Mucosa of rectum (tissue), 2 donors: ENCODE measurements around the gene LUZP2.
"Not testable (repeated sequence)": the region's sequence is repeated elsewhere in the genome, so short reads cannot be mapped to it uniquely, and the experiment has no call there.

Experiments used
- H3K27ac ChIP-seq, 2 donors: one replicate each; pipeline ENCODE4 v1.7.0; 2013; ENCODE audit warnings: inconsistent platforms in 2 of 2, low read depth in 2 of 2, low read length in 2 of 2
- H3K27me3 ChIP-seq, 2 donors: one replicate each; pipeline ENCODE4 v1.7.0; 2013; ENCODE audit warnings: low read length in 2 of 2; ENCODE audit not compliant: control insufficient read depth in 2 of 2, insufficient read depth in 2 of 2
- H3K36me3 ChIP-seq, 2 donors: one replicate each; pipeline ENCODE4 v1.7.0; 2013; ENCODE audit warnings: low read length in 2 of 2; ENCODE audit not compliant: control insufficient read depth in 2 of 2, insufficient read depth in 2 of 2
- H3K4me1 ChIP-seq, 2 donors: one replicate each; pipeline ENCODE4 v1.7.0; 2013; ENCODE audit warnings: low read length in 2 of 2, mild to moderate bottlenecking in 1 of 2; ENCODE audit not compliant: control insufficient read depth in 2 of 2, insufficient read depth in 2 of 2
- H3K4me3 ChIP-seq, 2 donors: one replicate each; pipeline ENCODE4 v1.7.0; 2013; ENCODE audit warnings: low read length in 2 of 2
- H3K9ac ChIP-seq, 2 donors: one replicate each; pipeline ENCODE4 v1.7.0; 2013; ENCODE audit warnings: low read length in 2 of 2, low read depth in 1 of 2, mild to moderate bottlenecking in 1 of 2
- H3K9me3 ChIP-seq, 2 donors: one replicate each; pipeline ENCODE4 v1.7.0; 2013; ENCODE audit warnings: low read length in 2 of 2; ENCODE audit not compliant: control insufficient read depth in 2 of 2
- donor health status: healthy.
- donor health status: Normal muscosa, but diverticular disease.

Gene LUZP2

DNA sequence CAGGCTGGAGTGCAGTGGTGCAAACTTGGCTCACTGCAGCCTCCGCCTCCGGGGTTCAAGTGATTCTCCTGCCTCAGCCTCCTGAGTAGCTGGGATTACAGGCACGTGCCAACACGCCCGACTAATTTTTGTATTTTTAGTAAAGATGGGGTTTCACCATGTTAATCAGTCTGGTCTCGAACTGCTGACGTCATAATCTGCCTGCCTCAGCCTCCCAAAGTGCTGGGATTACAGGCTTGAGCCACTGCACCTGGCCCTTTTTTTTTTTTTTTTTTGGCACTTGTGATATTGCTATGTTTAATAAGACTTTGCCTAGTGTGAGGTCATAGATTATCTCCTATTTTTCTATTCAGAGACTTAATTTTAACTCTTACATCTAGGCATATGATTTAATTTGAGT, 497.1 kb downstream of the LUZP2 start:
- not testable (repeated sequence) for H3K27me3 ChIP-seq, H3K27ac ChIP-seq, H3K4me1 ChIP-seq, H3K36me3 ChIP-seq, H3K9me3 ChIP-seq, H3K9ac ChIP-seq, H3K4me3 ChIP-seq

DNA sequence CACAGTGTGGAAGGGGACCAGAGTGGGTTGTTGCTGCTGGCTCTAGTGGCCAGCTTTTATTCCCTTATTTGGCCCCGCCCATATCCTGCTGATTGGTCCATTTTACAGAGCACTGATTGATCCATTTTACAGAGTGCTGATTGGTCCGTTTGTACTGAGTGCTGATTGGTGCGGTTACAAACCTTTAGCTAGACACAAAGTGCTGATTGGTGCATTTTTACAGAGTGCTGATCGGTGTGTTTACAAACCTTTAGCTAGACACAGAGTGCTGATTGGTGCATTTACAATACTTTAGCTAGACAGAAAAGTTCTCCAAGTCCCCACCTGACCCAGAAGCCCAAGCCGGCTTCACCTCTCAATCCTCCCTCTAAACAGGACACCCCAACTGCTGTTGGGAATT, 503.1 kb downstream of the LUZP2 start:
- H3K27me3 ChIP-seq, H3K27ac ChIP-seq, H3K9ac ChIP-seq, H3K9me3 ChIP-seq, H3K4me3 ChIP-seq, H3K36me3 ChIP-seq, H3K4me1 ChIP-seq: not testable (repeated sequence)

DNA sequence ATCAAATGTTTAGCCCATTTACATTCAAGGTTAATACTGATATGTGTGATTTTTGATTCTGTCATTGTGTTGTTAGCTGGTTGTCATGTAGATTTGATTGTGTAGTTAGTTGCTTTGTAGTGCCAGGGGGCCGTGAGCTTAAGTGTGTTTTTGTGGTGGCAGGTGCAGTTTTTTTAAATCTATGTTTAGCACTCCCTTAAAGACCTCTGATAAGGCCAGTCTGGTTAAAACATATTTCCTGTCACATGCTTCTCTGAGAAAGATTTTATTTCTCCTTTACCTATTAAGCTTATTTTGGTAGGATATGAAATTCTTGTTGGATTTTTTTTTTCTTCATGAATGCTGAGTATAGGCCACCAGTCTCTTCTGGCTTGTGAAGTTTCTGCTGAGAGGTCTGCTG, 540.6 kb downstream of the LUZP2 start:
- Histone ChIP-seq H3K4me1 (no peaks in the 10 kb centered on the region), H3K9me3 (no peaks in the 10 kb centered on the region), H3K27me3 (no peaks in the 10 kb centered on the region), H3K4me3 (no peak overlapping the region), H3K27ac (no peak overlapping the region), H3K36me3 (no peaks in the 10 kb centered on the region), H3K9ac (no peak overlapping the region)

DNA sequence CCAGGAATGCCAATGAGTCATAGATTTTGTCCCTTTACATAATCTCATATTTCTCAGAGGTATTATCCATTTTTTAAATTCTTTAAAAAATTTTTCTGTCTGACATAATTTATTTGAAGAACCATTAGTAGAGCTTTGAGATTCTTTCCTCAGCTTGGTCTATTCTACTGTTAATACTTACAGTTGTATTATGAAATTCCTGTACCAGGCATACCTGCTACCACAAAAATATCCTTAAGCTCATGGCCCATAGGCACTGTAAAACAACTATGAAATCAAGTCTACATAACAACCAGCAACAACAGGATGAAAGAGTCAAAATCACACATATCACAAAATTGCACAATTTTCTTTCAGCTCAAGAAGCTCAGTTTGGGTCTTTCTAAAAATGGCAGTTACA, 541.3 kb downstream of the LUZP2 start:
- H3K4me3 ChIP-seq: no peak overlapping the region
- H3K36me3 ChIP-seq: no peaks in the 10 kb centered on the region
- H3K9me3 ChIP-seq: no peaks in the 10 kb centered on the region
- H3K27me3 ChIP-seq: no peaks in the 10 kb centered on the region
- no peak overlapping the region for H3K9ac ChIP-seq
- no peaks in the 10 kb centered on the region for H3K4me1 ChIP-seq
- no peak overlapping the region for H3K27ac ChIP-seq

DNA sequence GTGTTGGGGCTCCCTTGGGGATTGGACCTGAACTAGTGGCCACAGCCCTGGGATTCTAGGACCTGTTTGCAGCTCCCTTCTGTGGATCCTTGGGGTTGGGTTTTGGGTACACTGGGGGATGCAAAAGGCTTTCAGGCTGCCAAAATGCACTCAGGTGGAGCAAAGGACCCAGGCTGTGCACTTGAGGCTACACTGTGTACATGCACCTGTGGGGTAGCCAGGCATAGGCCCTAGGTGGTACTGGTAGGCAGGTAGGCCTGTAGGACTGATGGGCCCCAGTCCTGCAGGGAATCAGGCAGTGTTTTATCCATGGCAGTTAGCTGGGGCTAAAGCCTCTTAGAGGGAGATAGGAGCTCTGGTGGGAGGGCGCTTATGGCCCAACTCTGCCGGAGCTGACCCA, 542.3 kb downstream of the LUZP2 start:
- H3K27ac ChIP-seq: no peak overlapping the region
- H3K4me3 ChIP-seq: no peak overlapping the region
- H3K27me3 ChIP-seq: no peaks in the 10 kb centered on the region
- H3K4me1 ChIP-seq: no peaks in the 10 kb centered on the region
- no peak overlapping the region for H3K9ac ChIP-seq
- no peaks in the 10 kb centered on the region for H3K36me3 ChIP-seq
- H3K9me3 ChIP-seq: no peaks in the 10 kb centered on the region

DNA sequence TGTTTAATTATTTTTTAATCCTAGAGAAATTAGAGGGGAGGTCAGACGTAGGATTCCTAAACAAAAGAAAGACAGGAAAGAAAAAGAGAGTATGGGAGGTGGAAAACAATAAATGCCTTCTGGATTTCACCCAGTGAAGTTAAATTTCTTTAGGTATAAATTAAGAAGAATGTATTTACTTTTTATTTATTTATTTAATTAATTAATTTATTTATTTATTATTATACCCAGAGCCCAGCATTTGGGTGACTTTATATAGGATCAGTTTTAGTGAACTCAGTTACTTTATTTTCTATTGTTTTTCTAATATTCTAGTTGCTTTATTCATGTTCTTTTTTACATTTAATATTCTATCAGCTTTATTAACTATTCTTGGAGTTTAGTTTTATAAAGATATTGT, 551.8 kb downstream of the LUZP2 start:
- H3K27ac ChIP-seq: no peak overlapping the region
- no peak overlapping the region for H3K9ac ChIP-seq
- no peaks in the 10 kb centered on the region for H3K4me1 ChIP-seq
- H3K9me3 ChIP-seq: no peaks in the 10 kb centered on the region
- no peaks in the 10 kb centered on the region for H3K27me3 ChIP-seq
- no peaks in the 10 kb centered on the region for H3K36me3 ChIP-seq
- H3K4me3 ChIP-seq: no peak overlapping the region

DNA sequence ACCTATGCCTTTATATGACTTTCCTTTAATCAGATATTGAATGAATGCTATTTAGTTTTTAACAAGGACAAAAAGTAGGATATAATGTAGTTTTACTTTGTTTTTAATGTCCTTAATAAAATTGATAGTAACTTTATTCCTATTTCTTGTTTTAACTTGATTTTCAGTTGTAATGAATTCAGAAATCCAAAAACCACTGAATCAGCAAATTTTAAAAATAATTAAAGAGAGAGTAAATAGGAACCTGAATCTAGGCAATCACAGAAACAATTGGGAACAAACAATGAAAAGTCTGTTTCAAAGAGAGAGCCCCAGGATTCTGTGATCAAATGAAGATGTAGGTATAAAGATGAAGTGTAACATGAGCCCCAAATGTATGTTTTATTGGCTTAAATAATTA, 556.0 kb downstream of the LUZP2 start:
- no peak overlapping the region for H3K4me3 ChIP-seq

DNA sequence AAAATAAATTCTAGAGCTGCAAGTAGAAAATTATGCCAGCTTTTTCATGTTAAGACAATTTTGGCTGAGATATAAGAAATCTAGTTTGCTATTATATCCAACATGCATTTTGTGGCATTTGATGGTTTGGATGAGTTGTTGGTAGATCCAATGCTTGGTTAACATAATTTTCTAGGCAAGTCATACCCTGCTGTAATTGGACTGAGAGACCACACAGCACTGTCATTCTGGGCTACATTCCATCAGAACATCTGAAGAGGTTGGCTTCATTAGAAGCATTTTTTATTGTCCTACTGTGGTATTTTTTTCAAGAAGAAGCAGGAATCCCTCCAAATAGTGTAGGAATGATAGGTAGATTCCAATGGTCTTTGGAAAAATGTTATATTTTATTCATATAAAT, 561.0 kb downstream of the LUZP2 start:
- no peak overlapping the region for H3K4me3 ChIP-seq
- no peaks in the 10 kb centered on the region for H3K36me3 ChIP-seq
- no peak overlapping the region for H3K27ac ChIP-seq
- H3K9me3 ChIP-seq: no peaks in the 10 kb centered on the region
- no peaks in the 10 kb centered on the region for H3K27me3 ChIP-seq
- H3K4me1 ChIP-seq: no peaks in the 10 kb centered on the region
- H3K9ac ChIP-seq: no peak overlapping the region

More for the DNA sequence above, 556.0 kb downstream of the LUZP2 start:
- Histone ChIP-seq H3K27me3 (no peaks in the 10 kb centered on the region), H3K9ac (no peak overlapping the region), H3K36me3 (no peaks in the 10 kb centered on the region), H3K9me3 (no peaks in the 10 kb centered on the region), H3K4me1 (no peaks in the 10 kb centered on the region), H3K27ac (no peak overlapping the region)

DNA sequence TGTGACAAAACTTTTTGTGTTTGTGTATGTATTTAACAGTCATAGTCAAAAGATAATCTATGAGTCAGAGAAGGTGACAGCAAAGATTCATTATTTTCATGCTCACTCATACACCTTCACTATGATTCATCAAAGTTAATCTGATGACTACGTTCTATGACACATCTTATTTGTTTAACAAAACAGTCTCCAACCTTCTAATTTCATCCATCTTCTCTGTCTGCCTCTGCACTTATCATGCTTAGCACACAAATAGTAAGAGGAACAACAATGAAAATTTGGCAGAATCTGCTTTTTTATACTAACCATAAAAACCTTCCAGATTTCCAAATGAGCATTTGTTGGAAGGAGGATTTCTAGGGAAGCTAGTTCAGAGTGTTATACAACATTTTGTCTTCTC, 568.9 kb downstream of the LUZP2 start:
- no peak overlapping the region for H3K27ac ChIP-seq
- no peaks in the 10 kb centered on the region for H3K9me3 ChIP-seq
- H3K4me3 ChIP-seq: no peak overlapping the region
- no peaks in the 10 kb centered on the region for H3K27me3 ChIP-seq
- H3K36me3 ChIP-seq: no peaks in the 10 kb centered on the region
- no peak overlapping the region for H3K9ac ChIP-seq
- no peaks in the 10 kb centered on the region for H3K4me1 ChIP-seq

DNA sequence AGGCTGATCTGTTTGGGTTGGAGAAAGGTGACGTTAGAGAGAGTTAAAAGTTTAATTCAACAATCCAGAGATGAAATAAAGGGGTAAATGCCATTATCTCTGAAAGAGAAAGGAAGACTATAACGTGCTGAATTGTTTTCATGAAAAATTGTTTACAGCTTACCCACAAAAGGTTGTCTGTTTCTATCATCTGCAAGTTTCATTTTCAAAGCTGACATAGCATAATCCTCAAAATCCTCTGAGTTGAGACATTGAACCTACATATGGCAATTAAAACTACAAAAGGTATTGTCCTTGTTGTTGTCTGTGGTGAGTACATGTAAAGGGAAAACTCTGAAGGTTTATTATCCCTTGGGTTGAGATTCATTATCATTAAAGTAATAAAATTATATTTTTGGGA, 569.9 kb downstream of the LUZP2 start:
- no peak overlapping the region for H3K4me3 ChIP-seq
- H3K27me3 ChIP-seq: no peaks in the 10 kb centered on the region
- no peak overlapping the region for H3K9ac ChIP-seq
- H3K27ac ChIP-seq: no peak overlapping the region
- no peaks in the 10 kb centered on the region for H3K4me1 ChIP-seq
- H3K36me3 ChIP-seq: no peaks in the 10 kb centered on the region
- H3K9me3 ChIP-seq: no peaks in the 10 kb centered on the region

DNA sequence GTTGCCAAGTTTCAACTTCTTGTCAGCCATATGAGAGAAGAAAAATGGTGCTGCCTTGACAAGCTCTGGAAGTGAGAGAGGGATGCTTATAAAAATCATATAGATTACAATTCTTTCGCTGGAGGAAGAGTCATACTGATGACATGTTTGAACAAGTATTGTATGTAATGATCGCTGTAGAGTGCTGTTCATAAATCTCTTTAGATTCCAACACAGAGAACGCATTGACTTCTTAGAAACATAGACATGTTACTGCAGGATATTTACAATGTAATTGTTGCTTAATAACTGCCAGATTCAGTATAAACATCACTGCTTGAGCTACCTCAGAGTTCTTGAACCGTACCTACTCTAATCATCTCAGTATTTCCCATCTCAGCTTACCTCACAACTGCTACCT, 571.6 kb downstream of the LUZP2 start:
- no peaks in the 10 kb centered on the region for H3K4me1 ChIP-seq
- no peaks in the 10 kb centered on the region for H3K9me3 ChIP-seq
- no peaks in the 10 kb centered on the region for H3K27me3 ChIP-seq
- no peak overlapping the region for H3K4me3 ChIP-seq
- H3K27ac ChIP-seq: no peak overlapping the region
- H3K9ac ChIP-seq: no peak overlapping the region
- H3K36me3 ChIP-seq: no peaks in the 10 kb centered on the region
